A549 (cell line): ENCODE results near the gene RBPJ.

Source experiments
- CEBPB ChIP-seq, 2 experiments: fragments of >200 bp in 1 of 2; sonication (Bioruptor Twin) in 1 of 2; formaldehyde crosslinking in 1 of 2; IDR thresholded peaks; 2 replicates each; pipeline ENCODE4 v1.6.1; 2012 to 2016
- CTCF ChIP-seq: fragments of >200 bp; sonication (Bioruptor Twin); formaldehyde crosslinking; IDR thresholded peaks from 3 replicates; pipeline ENCODE4 v1.5.1; 2016
- EHMT2 ChIP-seq: fragments of 200-600 bp; sonication (generic); IDR thresholded peaks from 2 replicates; pipeline ENCODE4 v1.6.1; 2016; ENCODE audit warnings: antibody characterized with exemption, low read depth, mild to moderate bottlenecking, moderate library complexity
- EP300 ChIP-seq, 2 experiments: fragments of >200 bp; sonication (Bioruptor Twin); formaldehyde crosslinking; IDR thresholded peaks; 2 replicates in 1 of 2; 3 replicates in 1 of 2; pipeline ENCODE4 v1.6.1; 2016 to 2017
- MAX ChIP-seq: IDR thresholded peaks from 2 replicates; pipeline ENCODE4 v1.6.1; 2012
- MAZ ChIP-seq: fragments of 150-350 bp; IDR thresholded peaks from 2 replicates; pipeline ENCODE4 v1.6.1; 2014; ENCODE audit warnings: antibody characterized with exemption, low read depth, low read length, borderline replicate concordance
- POLR2A ChIP-seq: IDR thresholded peaks from 2 replicates; pipeline ENCODE4 v1.6.1; 2012; ENCODE audit warnings: mild to moderate bottlenecking, low read length
- RAD21 ChIP-seq, 2 experiments: fragments of >200 bp in 1 of 2; sonication (Bioruptor Twin) in 1 of 2; formaldehyde crosslinking in 1 of 2; IDR thresholded peaks in 1 of 2; conservative IDR thresholded peaks in 1 of 2; 2 replicates in 1 of 2; 3 replicates in 1 of 2; pipeline ENCODE4 v1.6.1; 2012 to 2018; ENCODE audit warnings: inconsistent platforms in 1 of 2
- SREBF2 ChIP-seq: fragments of 450-650 bp; IDR thresholded peaks from 2 replicates; pipeline ENCODE4 v1.6.1; 2014; ENCODE audit warnings: mild to moderate bottlenecking, moderate library complexity
- ZNF302 ChIP-seq: fragments of 250-450 bp; sonication (Bioruptor Pico); IDR thresholded peaks from 2 replicates; pipeline ENCODE4 v1.9.0; 2021; ENCODE audit warnings: inconsistent platforms, mild to moderate bottlenecking, moderate library complexity

GRCh38 chr4:26386386-26386785 is 65.6 kb downstream of the RBPJ start:
- TF ChIP-seq MAX (no peak), CTCF (no peak), POLR2A (no peak), RAD21 (conservative IDR thresholded peaks at IDR 0.05 in 1 of 2, IDR thresholded peaks at IDR 0.05 in 1 of 2) (no peak), EP300 (IDR thresholded peaks at IDR 0.05) (no peak), SREBF2 (no peak), MAZ (no peak), ZNF302 (CRISPR knock-in tag) (no peak), CEBPB (IDR thresholded peaks at IDR 0.05) (no peak), EHMT2 (no peak)
